Stimulated activated CD8-positive, alpha-beta memory T cell treated with anti-CD3 and anti-CD28 coated beads, Interleukin-15, amount 100 ng/mL, for 1 hour (primary cell): Measurements from ENCODE around the gene ERCC6.

Experiments
- DNase-seq: peaks from one replicate; pipeline ENCODE4 v3.0.0-alpha.2; 2020; ENCODE audit warnings: low read depth

ERCC6 gene

GRCh38 chr10:49512121-49512809 is 26.7 kb downstream of the ERCC6 start:
- no peak for DNase-seq

DNA sequence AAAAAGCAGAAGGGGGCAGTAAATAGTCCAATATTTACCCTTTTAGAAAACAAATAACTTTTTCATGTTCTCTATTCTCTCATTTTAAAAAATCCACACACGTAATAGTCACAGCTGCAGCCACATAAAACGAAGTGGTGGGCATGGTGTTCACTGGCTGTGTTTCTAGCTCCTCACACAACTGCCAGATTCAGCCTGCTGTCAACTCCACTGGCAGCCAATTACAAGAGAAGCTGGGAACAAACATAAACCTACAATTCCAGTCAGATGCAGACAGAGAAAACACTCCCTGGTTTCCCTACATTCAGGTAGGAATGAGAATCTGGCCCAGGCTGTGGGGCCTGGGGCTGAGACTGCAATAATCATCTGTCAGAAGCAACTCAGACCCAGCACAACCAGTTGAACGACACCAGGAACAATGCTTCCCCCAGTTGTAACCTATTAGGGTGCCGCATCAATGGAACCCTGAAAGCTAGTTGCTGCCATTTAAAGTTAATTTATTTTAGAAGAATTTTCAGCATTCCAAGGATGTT is 29.1 kb downstream of the ERCC6 start:
- DNase-seq = no peak

GRCh38 chr10:49508654-49509053 is 30.3 kb downstream of the ERCC6 start:
- no peak for DNase-seq

DNA sequence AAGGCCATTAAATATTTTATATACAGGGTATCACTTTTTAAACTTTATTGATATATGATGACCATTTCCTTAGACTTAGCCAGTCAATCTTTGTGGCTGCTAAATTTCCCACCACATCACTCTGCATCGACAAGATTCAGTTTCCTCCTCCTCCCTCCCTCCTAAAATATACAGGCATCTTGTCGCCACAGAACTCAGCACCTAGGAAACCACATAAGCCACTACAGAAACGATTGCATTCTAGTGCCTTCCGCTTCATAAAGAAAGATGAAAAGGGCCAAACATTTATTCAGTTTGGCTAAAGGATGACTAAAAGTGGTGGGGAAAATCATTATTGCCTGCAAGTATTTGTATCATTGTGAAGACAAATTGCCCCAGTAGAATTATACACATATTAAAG is 30.7 kb downstream of the ERCC6 start:
- no peak for DNase-seq

DNA sequence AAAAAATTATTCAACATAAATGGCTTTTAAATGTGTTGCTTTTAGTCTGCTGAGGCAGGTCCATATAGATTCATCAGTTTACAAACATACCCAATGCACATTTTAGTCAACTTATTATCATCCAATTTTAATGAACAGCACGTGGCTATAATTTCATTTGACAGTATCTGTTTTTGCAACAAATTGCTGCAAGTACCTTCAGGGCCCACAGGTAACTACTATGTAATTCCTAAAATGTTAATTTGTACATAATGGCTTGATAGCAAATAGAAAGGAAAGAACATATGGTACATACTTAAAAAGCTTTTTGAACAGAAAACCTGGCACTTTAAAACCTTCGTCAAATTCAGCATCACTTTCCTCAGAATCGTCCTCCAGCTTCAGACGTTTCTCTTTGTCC is 33.3 kb downstream of the ERCC6 start:
- DNase-seq = no peak

GRCh38 chr10:49505076-49505475 is 33.8 kb downstream of the ERCC6 start:
- no peak for DNase-seq

GRCh38 chr10:49504528-49504927 is 34.4 kb downstream of the ERCC6 start:
- no peak for DNase-seq

DNA sequence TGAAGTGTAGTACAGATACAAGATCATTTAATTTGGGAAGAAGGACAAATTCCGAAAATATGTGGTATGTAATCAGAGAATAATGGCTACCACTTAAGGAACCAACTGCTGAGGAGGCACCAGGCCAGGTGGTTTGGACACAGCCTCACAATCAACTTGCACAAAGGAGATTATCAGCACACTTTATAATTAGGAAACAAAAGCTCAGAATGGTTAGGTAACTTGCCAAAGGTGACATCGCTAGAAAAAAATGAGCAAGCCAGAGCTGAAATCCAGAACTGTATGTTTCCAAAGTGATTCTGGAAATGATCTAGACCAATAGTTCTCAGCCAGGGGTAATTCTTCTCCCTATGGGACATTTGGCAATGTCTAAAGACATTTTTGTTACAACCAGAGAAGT is 36.6 kb downstream of the ERCC6 start:
- no peak for DNase-seq

- DNase-seq = no peak
Measured at GRCh38 chr10:49500412-49500811, 38.5 kb downstream of the ERCC6 start.

- no peak for DNase-seq
Measured at GRCh38 chr10:49499305-49499851, 39.5 kb downstream of the ERCC6 start.

GRCh38 chr10:49498425-49498824 is 40.5 kb downstream of the ERCC6 start:
- no peak for DNase-seq

GRCh38 chr10:49497358-49497757 is 41.6 kb downstream of the ERCC6 start:
- DNase-seq = no peak

DNA sequence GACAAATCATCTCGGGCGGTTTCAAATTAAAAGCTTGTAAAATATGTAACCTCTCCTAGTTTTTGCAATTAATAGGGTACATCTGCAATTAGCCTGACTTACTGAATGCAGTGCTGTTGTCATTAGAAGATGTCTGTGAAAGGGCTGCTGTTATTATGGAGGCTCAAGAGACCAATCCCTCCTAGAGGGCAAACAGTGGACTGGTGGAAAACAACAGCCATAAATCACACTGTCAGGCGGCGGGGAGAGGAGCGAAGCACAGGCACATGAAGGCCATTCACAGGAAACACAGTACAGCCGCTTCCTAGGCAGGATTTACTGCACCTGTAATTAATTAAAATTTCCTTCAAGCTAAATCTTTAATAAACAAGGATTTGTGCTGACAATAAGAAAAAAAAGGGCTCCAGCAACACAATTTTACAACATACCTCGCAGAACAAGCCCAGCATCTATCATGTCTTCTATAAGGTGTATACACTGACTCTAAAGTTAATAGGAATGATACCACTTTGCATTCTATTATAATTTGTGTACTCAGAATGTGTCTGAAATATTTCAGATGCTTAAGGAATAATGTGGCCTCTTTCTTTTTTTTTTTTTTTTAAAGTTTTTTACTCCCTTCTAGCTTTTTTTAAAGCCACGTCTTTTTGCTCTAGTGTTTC is 50.7 kb downstream of the ERCC6 start:
- no peak for DNase-seq

DNA sequence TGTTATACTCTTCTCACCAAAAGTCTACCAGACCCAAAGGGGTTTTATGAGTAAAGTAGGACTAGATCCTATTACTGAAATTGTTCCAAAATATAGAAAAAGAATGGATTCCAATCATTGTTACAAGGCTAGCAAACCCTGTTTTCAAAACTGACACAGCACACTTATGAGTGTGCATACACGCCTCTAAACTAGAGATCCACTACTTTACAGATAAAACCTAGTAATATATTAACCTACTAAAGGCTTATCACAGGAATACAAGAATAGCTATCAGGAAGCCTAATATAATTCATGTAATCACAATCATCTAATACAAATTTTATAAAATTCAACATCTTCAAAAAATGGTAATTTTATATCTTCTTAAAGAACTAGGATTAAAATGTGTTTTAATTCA is 52.2 kb downstream of the ERCC6 start:
- DNase-seq = no peak

DNA sequence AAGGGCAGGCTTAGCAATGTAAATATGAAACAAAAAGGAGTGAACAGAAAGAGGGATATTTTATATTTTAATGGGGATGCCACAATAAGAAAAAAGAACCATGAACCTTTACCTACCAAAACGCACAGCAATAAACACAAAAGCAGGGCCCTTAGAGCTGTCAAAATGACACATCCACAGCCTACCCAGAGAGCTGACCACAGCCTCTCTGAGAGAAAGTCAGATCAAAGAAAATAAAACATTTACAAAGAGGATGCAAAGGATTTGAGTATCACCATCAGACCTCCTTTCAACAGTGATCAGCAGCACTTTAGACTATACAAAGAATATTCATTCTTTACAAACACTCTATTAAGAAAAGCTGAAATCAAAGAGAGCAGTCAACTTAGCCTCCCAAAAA is 52.9 kb downstream of the ERCC6 start:
- no peak for DNase-seq

GRCh38 chr10:49484486-49485235 is 54.3 kb downstream of the ERCC6 start:
- no peak for DNase-seq

- no peak for DNase-seq
Measured at GRCh38 chr10:49478819-49479218, 60.1 kb downstream of the ERCC6 start.

DNA sequence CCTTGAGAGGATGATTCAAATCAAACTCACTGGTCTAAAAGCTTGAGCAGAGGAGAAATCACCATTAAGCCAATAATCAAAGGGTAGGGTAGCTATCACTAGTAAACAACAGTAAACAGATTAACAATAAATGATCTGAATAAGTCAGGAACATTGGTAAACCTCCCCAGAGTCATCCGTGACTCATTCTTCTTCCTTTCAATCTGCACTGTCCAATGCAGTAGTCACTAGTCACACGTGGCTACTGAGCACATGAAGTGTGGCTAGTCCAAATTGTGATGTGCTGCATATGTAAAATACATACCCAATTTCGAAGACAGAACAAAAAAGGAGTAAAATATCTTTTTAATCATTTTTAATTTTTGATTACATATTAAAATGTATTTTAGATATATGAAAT is 64.0 kb downstream of the ERCC6 start:
- DNase-seq = no peak

- DNase-seq = no peak
Measured at GRCh38 chr10:49471532-49471931, 67.4 kb downstream of the ERCC6 start.

DNA sequence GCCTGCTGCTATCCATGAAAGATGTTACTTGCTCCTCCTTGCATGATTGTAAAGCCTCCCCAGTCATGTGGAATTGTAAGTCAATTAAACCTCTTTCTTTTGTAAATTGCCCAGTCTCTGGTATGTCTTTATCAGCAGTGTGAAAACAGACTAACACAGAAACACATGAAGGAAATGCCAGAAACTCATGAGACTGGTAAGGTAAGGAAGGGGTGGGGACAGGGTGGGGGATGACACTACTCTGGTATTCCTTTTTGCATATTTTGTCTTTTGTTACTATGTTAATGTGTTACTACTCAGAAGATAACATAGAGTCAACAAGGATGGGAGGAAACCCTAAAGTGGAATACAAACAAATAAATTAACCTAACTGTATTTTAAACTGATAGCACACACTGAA is 73.2 kb downstream of the ERCC6 start:
- DNase-seq = no peak
